Testis (tissue), 3 donors: ENCODE data around the gene SHFL. TPM values are rescaled to one million over a fixed set of nuclear protein-coding genes. Genes with fewer than 3 reads are reported as not detected.

Experiments used
- DNase-seq: peaks from one replicate; pipeline ENCODE4 v3.0.0-alpha.2; 2019
- H3K27ac ChIP-seq, 2 donors: fragments of 200-600 bp; sonication (generic); one replicate each; pipeline ENCODE4 v1.5.1; 2019
- H3K27me3 ChIP-seq: fragments of 200-600 bp; sonication (generic); one replicate; pipeline ENCODE4 v1.5.1; 2019
- H3K36me3 ChIP-seq: fragments of 200-600 bp; sonication (generic); one replicate; pipeline ENCODE4 v1.5.1; 2017; ENCODE audit warnings: low read depth; ENCODE audit errors: missing control alignments
- H3K4me1 ChIP-seq: fragments of 200-600 bp; sonication (generic); one replicate; pipeline ENCODE4 v1.5.1; 2019
- H3K4me3 ChIP-seq, 2 donors: fragments of 200-600 bp; sonication (generic); one replicate each; pipeline ENCODE4 v1.5.1; 2017 to 2019
- H3K9me3 ChIP-seq: fragments of 200-600 bp; sonication (generic); one replicate; pipeline ENCODE4 v1.5.1; 2017
- POLR2A ChIP-seq: fragments of 450-650 bp; IDR thresholded peaks from one replicate; pipeline ENCODE4 v1.6.1; 2017; ENCODE audit warnings: antibody characterized with exemption, mild to moderate bottlenecking, moderate library complexity
- WGBS, 2 donors: methylation state at CpG; one replicate each; pipeline ENCODE4 v1.1.5; 2018; 5-methylcytosine and 5-hydroxymethylcytosine counted together
- intact Hi-C: fragments of 100-400 bp; cut with DNase I; formaldehyde crosslinking; loops from one replicate; pipeline ENCODE4 v1.15.1; 2023; ENCODE audit warnings: low total_unique reads
- polyA plus RNA-seq: library from polyadenylated mRNA; stranded (reverse); fragments of 350-450 nt; fragmentation: Illumina TruSeq; extraction: RNeasy Lipid Tissue Mini Kit (QIAGEN cat#74804); gene quantifications from one replicate; pipeline ENCODE4 v1.2.3, GENCODE V29; 2014; ENCODE audit warnings: low read depth, low replicate concordance; ENCODE audit not compliant: insufficient read depth
- total RNA-seq, 2 donors: library from RNA; depleted of rRNA; stranded (reverse); fragments of >200 nt; gene quantifications; one replicate each; pipeline ENCODE4 v1.2.3, GENCODE V29; 2016
- TF ChIP-seq, protein P1 (sequence below), 3 experiments: fragments of 450-650 bp in 2 of 3; fragments of 200-600 bp in 1 of 3; sonication (generic) in 1 of 3; IDR thresholded peaks; one replicate each; pipeline ENCODE4 v1.5.1; 2016 to 2019; ENCODE audit warnings: antibody characterized with exemption in 3 of 3, mild to moderate bottlenecking in 2 of 3, moderate library complexity in 1 of 3

SHFL gene
- total and polyA plus RNA-seq, 3 donors from 2014 or later, result 18.7 to 25.8 (median 20.4) TPM

DNA sequence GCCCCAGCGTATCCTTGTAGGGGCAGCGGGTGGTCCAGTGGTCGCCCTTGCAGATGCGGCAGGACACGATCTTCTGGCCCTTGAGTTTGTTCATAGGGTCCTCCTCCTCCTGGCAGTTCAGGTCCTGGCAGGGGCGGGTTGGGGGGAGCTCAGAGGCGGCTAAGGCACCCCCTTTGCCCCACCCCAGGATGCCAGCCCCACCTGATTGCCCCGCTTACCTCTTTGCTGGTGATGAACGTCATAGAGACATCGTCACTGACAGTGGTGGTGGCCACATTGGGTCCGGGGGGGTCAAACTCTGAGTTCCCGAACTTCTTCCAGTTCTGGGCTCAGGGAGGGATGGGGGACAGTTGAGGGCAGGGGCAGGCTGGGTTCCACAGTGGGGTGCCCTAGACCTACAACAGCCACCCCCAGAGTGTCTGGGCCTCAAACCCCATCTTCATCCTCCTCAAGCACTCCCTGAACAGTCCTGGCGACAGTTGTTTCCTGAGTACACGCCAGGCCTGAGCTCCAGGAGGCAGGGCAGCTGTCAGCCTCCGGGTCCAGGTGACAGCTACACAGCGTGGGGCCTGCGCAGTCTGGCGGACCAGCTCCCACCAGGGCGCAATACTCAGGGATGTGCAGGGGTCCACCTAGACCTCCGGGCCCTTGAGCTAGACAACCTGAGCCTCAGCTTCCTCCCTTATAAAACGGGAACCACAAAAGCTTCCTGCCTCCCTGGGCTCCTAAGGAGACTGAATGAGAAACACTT lies 30.9 kb downstream of the SHFL start:
- 91 to 92% methylated on average over 13 to 21 of the region's 21 CpGs for WGBS, 2 donors
- Histone ChIP-seq H3K4me1 (peaks cover 8% of the 10 kb centered on the region), H3K27ac (no peak overlapping the region), H3K36me3 (no peaks in the 10 kb centered on the region), H3K27me3 (no peaks in the 10 kb centered on the region), H3K9me3 (no peaks in the 10 kb centered on the region), H3K4me3 (no peak overlapping the region)
- intact Hi-C loops, result loop anchor here (10.0 kb wide), 1 partner anchor 128 kb away; no protein-coding TSS in a partner anchor
- no peak for DNase-seq
- TF ChIP-seq, protein P1, sequence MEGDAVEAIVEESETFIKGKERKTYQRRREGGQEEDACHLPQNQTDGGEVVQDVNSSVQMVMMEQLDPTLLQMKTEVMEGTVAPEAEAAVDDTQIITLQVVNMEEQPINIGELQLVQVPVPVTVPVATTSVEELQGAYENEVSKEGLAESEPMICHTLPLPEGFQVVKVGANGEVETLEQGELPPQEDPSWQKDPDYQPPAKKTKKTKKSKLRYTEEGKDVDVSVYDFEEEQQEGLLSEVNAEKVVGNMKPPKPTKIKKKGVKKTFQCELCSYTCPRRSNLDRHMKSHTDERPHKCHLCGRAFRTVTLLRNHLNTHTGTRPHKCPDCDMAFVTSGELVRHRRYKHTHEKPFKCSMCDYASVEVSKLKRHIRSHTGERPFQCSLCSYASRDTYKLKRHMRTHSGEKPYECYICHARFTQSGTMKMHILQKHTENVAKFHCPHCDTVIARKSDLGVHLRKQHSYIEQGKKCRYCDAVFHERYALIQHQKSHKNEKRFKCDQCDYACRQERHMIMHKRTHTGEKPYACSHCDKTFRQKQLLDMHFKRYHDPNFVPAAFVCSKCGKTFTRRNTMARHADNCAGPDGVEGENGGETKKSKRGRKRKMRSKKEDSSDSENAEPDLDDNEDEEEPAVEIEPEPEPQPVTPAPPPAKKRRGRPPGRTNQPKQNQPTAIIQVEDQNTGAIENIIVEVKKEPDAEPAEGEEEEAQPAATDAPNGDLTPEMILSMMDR (IDR thresholded peaks at IDR 0.05), result no peak
- no peak for TF ChIP-seq POLR2A

DNA sequence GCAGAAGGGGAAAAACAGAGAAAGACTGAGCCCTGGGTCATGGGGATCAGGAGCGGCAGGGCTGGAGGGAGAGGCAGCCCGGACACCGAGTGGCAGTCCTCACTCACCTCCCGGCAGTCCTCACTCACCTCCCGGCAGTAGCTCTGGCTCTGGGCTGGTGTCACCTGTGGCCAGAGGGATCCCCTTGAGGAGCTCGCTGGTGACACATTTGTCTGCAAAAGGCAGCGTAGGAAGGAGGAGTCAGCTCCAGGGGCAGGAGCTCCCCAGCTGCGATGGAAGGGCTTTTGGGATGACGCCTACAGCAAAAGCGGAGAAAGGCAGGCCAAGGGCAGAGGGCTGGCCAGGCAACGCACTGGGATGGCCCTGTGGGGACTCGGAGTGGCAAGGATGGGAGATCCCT lies 32.8 kb downstream of the SHFL start:
- no peak for DNase-seq
- Histone ChIP-seq H3K27me3 (no peaks in the 10 kb centered on the region), H3K4me3 (peak overlapping the region; percentile 85 to 89), H3K27ac (no peak overlapping the region), H3K4me1 (peaks cover 8% of the 10 kb centered on the region), H3K36me3 (no peaks in the 10 kb centered on the region), H3K9me3 (no peaks in the 10 kb centered on the region)
- TF ChIP-seq, protein P1 (IDR thresholded peaks at IDR 0.05), result no peak
- no peak for TF ChIP-seq POLR2A
- intact Hi-C loops, result loop anchor here (10.0 kb wide), 1 partner anchor 126 kb away; no protein-coding TSS in a partner anchor
- WGBS, 2 donors, result 0 to 38% methylated on average over 3 to 12 of the region's 12 CpGs

DNA sequence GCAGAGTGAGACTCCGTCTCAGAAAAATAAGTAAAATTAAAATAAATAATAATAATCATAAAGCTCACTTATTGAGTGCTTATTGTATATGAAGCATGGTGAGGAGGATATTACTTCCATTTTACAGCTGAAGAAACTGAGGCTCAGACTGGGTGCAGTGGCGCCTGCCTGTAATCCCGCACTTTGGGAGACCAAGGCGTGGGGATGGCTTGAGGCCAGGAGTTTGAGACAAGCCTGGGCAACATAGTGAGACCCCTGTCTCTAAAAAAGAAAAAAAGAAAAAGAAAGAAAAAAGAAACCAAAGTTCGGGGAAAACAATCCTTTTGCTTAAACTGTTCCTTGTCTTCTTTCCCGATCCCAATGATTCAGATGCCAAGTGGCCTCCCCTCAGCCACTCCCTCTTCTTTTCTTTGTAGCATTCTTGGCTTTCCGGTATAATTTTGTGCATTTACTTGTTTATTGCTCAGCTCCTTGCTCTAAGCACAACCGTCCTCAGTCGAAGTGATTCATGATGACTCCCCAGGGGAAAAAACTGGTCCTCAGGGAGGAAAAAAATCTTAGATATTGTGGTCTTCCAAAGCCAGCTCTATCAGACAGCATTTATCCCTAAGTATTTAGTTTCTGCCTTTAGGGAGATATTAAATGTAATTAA lies 34.5 kb downstream of the SHFL start:
- peak overlapping the region in 1 of 2 donors; percentile 85 for H3K4me3 ChIP-seq
- H3K9me3 ChIP-seq, result no peaks in the 10 kb centered on the region
- intact Hi-C loops, result no loop called here
- no peaks in the 10 kb centered on the region for H3K27me3 ChIP-seq
- H3K4me1 ChIP-seq, result peaks cover 8% of the 10 kb centered on the region
- DNase-seq, result no peak
- TF ChIP-seq, protein P1 (IDR thresholded peaks at IDR 0.05), result no peak
- TF ChIP-seq POLR2A, result no peak
- H3K27ac ChIP-seq, result peak overlapping the region; percentile 39 to 42
- no peaks in the 10 kb centered on the region for H3K36me3 ChIP-seq
- 35 to 50% methylated on average over 9 of the region's 9 CpGs for WGBS, 2 donors

DNA sequence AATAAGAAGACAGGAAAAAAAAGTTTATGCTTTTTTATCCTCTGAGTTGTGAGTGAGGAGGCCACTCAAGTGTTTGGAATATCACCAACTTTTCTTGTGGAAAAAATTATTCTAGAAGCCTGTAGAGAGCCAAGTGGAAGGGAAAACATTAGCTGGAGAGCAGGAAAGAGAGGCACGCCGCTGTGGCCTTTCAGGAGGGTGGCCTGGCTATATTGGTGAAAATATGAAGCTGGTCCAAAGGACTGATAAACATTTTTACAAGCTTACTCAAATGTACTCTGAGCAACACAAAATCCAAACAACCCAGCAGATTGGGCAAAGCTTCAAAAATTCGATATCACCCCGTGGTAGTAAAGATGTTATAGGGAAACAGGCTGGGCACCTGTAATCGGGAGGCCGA lies 35.9 kb downstream of the SHFL start:
- no peak for DNase-seq
- WGBS, 2 donors, result 81 to 82% methylated on average over 6 of the region's 6 CpGs
- TF ChIP-seq, protein P1 (IDR thresholded peaks at IDR 0.05), result no peak
- TF ChIP-seq POLR2A, result no peak
- no peak overlapping the region for H3K4me3 ChIP-seq
- no peaks in the 10 kb centered on the region for H3K27me3 ChIP-seq
- peak overlapping the region in 1 of 2 donors; percentile 42 for H3K27ac ChIP-seq
- H3K36me3 ChIP-seq, result no peaks in the 10 kb centered on the region
- H3K9me3 ChIP-seq, result no peaks in the 10 kb centered on the region
- peaks cover 8% of the 10 kb centered on the region for H3K4me1 ChIP-seq
- intact Hi-C loops, result no loop called here
